GM18873 (cell line): Measurements from ENCODE around the gene PARPBP.
"Not testable (repeated sequence)": the region's sequence is repeated elsewhere in the genome, so short reads cannot be mapped to it uniquely, and the experiment has no call there.

Experiments
- ATAC-seq: cut with Tn5 transposase; IDR thresholded peaks from one replicate; pipeline ENCODE4 v1.9.1; 2021; ENCODE audit warnings: mild to moderate bottlenecking, moderate library complexity, moderate number of reproducible peaks; ENCODE audit not compliant: unreplicated experiment, low FRiP score

Gene PARPBP

GRCh38 chr12:102240859-102241258 lies 120.9 kb downstream of the PARPBP start:
- ATAC-seq: not testable (repeated sequence)
